Suprapubic skin (tissue), 3 donors: Measurements from ENCODE around the gene IL4.

ENCODE experiments used
- EP300 ChIP-seq: sonication (generic); formaldehyde crosslinking; IDR thresholded peaks from one replicate; pipeline ENCODE4 v1.6.1; 2017; ENCODE audit warnings: antibody characterized with exemption
- POLR2A ChIP-seq, 2 donors: fragments of 450-650 bp; IDR thresholded peaks; one replicate each; pipeline ENCODE4 v1.6.1; 2017; ENCODE audit warnings: antibody characterized with exemption in 2 of 2, mild to moderate bottlenecking in 2 of 2, moderate library complexity in 2 of 2
- TF ChIP-seq, protein P1 (sequence below), 2 donors: fragments of 200-600 bp in 1 of 2; fragments of 450-650 bp in 1 of 2; sonication (generic) in 1 of 2; IDR thresholded peaks; one replicate each; pipeline ENCODE4 v1.5.1; 2016 to 2019; ENCODE audit warnings: antibody characterized with exemption in 2 of 2, mild to moderate bottlenecking in 1 of 2, moderate library complexity in 1 of 2

DNA sequence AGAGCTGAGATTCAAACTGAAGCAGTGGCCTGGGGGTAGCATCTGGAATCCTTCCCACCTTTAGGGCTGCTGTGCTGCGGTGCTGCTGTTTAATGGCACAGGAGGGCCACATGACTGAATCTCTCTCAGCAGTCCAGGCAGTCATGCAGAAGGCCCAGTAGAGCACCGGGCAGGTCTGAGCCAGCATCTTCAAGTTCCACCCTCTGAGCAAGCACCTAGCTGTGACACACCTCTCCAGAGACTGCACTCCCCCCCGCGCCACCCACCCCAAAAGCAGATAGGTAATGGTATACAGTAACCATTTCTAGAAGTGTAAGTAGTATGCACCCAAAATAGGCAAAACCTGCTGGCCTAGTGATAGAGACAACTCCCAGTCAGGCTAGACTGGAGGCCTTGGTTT is 8.2 kb downstream of the IL4 start:
- TF ChIP-seq, protein P1, sequence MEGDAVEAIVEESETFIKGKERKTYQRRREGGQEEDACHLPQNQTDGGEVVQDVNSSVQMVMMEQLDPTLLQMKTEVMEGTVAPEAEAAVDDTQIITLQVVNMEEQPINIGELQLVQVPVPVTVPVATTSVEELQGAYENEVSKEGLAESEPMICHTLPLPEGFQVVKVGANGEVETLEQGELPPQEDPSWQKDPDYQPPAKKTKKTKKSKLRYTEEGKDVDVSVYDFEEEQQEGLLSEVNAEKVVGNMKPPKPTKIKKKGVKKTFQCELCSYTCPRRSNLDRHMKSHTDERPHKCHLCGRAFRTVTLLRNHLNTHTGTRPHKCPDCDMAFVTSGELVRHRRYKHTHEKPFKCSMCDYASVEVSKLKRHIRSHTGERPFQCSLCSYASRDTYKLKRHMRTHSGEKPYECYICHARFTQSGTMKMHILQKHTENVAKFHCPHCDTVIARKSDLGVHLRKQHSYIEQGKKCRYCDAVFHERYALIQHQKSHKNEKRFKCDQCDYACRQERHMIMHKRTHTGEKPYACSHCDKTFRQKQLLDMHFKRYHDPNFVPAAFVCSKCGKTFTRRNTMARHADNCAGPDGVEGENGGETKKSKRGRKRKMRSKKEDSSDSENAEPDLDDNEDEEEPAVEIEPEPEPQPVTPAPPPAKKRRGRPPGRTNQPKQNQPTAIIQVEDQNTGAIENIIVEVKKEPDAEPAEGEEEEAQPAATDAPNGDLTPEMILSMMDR (IDR thresholded peaks at IDR 0.05), result no peak
- TF ChIP-seq EP300 (no peak), POLR2A (IDR thresholded peaks at IDR 0.05) (no peak)
